HG03135 (cell line): Measurements from ENCODE around the gene HLA-DMB.

Source experiments
- ATAC-seq: cut with Tn5 transposase; IDR thresholded peaks from one replicate; pipeline ENCODE4 v1.9.1; 2021; ENCODE audit warnings: mild to moderate bottlenecking, moderate library complexity; ENCODE audit not compliant: unreplicated experiment

HLA-DMB gene

DNA sequence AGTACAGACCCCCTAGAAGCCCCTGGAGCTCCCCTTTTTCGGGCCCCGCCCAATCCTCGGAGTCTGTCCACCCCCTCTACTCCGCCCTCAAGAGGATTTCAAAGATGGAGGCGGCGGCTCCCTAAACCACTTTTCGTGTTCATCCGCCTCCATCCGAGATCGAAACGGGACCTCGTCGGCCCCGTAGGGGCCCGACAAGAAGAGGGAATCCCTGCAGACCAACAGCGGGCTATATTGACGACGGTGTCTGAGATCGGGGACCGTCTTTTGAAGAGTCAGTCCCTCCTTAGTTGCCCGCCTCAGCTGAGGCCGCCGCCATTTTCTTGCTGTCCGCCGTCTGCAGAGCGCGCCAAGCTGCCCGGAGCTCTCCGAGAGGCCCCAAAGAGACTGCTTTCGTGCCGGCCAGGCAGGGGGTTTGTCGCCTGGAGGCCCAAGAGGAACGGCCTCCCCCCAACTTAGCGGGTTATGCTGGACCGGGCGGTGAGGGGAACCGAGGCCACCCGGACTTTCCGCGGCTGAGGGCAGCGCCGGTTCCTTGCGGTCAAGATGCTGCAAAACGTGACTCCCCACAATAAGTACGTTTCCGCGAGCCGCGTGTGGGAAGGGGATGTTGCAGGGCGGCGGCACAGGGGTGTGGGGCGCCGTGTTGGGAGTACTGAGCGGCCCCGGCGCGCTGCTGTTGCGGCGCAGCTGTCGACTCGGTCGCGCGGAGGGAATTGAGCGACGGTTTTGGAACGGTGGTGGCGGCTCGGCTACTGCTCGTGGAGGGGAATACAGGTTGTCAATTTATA lies 31.7 kb upstream of the HLA-DMB start:
- ATAC-seq = no peak

GRCh38 chr6:32971581-32972352 lies 30.9 kb upstream of the HLA-DMB start:
- ATAC-seq = peak; percentile 42

DNA sequence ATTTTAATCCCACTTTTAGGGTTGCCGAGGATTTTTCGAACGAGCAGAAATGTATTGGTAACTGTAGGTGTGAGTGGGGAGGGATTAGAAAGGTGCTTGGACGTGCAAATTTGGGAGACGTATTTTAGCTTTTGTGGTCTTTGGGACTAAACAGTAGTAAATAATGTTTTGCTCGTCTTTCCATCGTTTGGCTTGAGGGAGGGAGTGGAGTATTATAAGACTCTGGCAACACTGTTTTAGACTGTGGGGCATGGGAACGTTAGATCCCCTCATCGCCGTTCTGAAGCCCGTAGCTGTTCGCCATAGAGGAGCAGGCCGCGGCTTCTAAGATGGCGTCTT lies 30.4 kb upstream of the HLA-DMB start:
- ATAC-seq = no peak

- no peak for ATAC-seq
These were observed 29.8 kb upstream of the HLA-DMB start for GRCh38 chr6:32970413-32971241.

- no peak for ATAC-seq
These were observed 29.0 kb upstream of the HLA-DMB start for GRCh38 chr6:32969685-32970412.

DNA sequence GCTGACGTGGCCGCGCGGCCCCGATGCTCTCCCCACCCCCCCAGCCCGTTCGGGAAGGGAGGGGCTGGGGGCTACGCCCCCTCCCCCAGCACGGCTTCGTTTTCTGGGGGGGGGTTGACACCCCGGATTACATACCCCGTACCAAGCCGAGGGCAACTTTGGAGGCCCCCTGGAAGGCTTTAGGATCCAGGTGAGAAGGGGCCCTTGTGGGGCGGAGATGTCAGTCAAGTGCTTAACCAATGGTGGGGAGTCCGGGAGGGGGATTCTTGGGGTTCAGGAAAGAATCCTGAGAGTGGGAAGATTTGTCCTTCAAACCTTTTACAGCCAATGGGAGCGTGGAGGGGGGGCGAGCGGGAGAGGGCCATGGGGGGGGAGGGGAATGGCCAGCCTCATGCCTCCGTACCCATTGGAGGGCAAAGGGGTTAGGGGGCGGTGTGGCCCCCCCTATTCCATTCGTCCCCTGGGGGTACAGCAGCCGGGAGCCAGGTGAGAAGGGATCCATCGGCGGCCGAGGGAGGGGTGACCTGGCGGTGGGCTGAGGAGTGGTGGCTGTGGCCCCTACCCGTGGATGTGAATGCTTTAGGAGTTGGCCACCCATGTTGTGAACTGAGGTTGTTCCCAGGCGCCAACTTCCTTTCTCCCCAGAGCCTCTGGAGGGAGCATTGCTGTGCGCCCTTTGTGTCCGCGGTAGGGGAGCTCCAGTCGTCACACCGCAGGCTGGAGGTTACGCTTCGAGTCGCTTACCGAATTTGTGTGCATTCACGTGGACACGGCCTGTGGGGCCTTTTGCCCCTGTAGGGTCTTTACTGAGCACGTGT lies 28.2 kb upstream of the HLA-DMB start:
- ATAC-seq = no peak

- ATAC-seq = peak; percentile 38
These were observed 27.5 kb upstream of the HLA-DMB start, which contains the start of gene BRD2 for GRCh38 chr6:32968093-32968866. BRD2 (plus strand) TSS chr6:32968594; CDS start chr6:32972899, 4,305 bp downstream.

DNA sequence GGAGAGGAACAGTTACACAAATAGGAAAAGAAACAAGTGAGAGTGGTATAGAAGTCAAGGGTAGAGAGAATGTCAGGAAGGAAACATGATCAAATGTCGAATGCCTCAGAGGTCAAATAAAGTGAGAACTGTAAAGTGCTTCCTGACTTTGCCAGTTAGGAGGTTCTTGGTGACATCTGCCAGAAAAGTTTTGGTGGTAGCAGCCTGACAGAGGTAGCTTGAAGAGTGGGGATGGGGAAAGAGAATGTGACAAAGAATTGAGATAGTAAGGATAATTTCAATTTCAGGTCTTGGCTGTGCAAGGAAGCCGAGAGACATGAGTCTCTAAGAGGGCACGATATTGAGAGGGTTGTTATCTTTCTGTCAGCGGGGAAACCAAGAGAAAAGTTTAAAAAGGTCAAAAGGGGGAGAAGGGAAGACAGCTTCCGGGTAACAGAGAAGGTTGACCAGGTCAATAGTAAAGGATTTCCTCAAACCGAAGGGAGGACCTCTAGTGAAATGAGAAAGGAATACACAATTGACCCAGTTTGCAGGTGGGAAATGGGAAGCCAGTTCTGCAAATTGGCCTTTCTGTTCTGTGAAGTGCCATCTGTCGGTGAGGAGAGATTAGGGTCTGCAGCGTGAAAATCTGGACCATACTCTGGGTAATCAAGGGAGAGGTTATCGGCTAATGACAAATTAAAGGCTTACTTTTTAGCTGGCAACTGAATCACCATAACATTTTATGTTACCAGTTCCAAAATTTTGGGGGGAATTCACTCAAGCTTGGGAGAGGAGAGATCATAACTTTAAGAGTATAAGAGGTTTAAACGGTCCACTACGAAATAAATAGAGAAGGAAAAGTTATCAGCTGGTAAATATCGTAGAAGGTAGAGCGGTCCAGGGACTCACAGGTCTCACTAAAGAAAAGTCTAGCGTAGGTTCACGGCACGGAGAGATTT lies 26.6 kb upstream of the HLA-DMB start:
- no peak for ATAC-seq

DNA sequence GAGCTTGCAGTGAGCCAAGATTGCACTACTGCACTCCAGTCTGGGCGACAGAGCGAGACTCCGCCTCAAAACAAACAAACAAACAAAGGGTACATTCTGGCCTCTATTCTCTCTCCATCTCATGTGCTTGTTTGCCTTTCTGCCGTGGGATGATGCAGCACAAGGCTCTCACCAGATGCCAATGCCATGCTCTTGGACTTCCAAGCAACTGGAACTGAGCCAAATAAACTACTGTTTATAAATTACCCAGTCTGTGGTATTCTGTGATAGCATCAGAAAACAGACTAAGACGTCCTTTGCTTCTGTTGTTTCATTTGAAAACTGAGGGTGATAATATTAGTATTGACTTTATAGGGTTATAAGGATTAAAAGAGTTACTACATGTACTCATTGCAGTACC lies 23.9 kb upstream of the HLA-DMB start:
- no peak for ATAC-seq

GRCh38 chr6:32963866-32964265 lies 23.0 kb upstream of the HLA-DMB start:
- ATAC-seq = no peak

GRCh38 chr6:32962213-32962826 lies 21.5 kb upstream of the HLA-DMB start:
- ATAC-seq = no peak

DNA sequence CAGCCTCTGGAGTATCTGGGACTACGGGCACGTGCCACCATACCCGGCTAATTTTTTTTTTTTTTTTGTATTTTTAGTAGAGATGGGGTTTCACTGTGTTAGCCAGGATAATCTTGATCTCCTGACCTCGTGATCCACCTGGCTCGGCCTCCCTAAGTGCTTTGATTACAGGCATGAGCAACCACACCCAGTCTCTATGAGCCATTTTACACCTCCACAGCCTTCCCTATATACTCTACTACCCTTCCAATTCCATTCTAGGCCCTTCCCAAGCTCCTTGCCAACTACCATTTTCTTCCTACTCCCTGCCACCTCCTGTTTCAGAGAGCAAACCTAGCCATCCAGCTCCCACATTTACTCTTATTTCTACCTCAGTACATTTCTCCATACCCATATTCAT lies 19.7 kb upstream of the HLA-DMB start:
- no peak for ATAC-seq

DNA sequence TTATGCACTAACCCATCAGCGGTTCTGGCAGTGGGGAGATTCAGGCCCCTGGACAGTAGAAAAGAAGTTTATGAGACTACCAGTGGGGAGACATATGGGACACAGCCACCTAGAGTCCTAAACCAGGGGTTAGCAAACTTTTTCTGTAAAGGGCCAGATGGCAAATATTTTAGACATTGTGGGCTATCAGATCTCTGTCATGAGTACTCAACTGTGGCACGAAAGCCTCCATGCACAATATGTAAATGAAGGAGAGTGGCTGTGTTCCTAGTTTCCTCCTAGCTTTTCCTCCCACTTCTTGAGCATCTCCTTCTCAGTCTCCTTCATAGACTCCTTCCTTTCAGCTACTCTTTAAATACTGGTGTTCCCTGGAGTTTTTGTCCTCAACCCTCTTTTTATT lies 15.3 kb upstream of the HLA-DMB start:
- no peak for ATAC-seq

- ATAC-seq = no peak
These were observed 14.4 kb upstream of the HLA-DMB start for GRCh38 chr6:32954986-32955802.

- no peak for ATAC-seq
These were observed 13.4 kb upstream of the HLA-DMB start for GRCh38 chr6:32954267-32954666.

DNA sequence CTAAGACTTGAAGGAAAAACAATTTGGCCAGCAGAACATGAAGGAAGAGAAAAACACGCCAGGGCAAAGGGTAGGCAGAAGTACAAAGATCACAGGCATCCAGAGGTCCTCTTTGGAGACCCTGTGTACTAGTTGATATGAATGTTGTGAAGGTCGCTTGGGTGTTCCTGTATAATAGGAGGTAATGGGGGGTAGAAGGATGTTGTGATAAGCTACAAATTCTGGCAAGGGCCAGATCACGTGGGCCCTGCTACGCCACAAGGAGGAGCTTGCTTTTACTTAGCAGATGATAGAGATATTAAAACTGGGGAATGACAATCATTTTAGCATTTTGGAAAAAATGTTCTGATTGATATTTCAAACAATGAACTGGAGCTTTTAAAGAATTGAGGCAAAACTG lies 12.9 kb upstream of the HLA-DMB start:
- no peak for ATAC-seq
